ENCODE measurements around the gene SOD1.
"Not testable (repeated sequence)": the region's sequence is repeated elsewhere in the genome, so short reads cannot be mapped to it uniquely, and the experiment has no call there.

The SOD1 gene

GRCh38 chr21:31659536-31660258 lies at the start of gene SOD1:
TSS of gene SOD1 (plus strand) at chr21:31659693. CDS start at chr21:31659770, 77 bp downstream.
- DNase-seq (ENCODE audit: low read depth in 1 of 2, low spot score in 1 of 2) = peak; percentile 96 to 97
- TF ChIP-seq JUND (IDR thresholded peaks at IDR 0.05; ENCODE audit: low read depth) = no peak
- in situ Hi-C loops (cut with HindIII; ENCODE audit: low pct_unique_long_range_greater_than_20kb, low sequenced_read_pairs) = no loop called here

DNA sequence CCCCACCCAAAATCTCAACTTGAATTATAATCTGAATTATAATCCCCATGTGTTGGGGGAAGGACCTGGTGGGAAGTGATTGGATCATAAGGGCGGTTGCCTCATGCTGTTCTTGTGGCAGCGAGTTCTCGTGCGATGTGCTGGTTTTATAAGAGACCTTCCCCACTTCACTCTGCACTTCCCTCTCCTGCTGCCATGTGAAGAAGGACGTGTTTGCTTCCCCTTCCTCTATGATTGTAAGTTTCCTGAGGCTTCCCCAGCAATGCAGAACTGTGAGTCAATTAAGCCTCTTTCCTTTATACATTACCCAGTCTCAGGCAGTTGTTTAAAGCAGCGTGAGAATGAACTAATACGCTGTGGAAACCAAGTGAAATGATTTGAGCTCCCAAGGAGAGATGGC lies 48.0 kb upstream of the SOD1 start:
- in situ Hi-C loops (cut with HindIII; ENCODE audit: low pct_unique_long_range_greater_than_20kb, low sequenced_read_pairs) = no loop called here
- DNase-seq (ENCODE audit: low read depth in 1 of 2, low spot score in 1 of 2) = no peak
- TF ChIP-seq JUND (IDR thresholded peaks at IDR 0.05; ENCODE audit: low read depth) = no peak

DNA sequence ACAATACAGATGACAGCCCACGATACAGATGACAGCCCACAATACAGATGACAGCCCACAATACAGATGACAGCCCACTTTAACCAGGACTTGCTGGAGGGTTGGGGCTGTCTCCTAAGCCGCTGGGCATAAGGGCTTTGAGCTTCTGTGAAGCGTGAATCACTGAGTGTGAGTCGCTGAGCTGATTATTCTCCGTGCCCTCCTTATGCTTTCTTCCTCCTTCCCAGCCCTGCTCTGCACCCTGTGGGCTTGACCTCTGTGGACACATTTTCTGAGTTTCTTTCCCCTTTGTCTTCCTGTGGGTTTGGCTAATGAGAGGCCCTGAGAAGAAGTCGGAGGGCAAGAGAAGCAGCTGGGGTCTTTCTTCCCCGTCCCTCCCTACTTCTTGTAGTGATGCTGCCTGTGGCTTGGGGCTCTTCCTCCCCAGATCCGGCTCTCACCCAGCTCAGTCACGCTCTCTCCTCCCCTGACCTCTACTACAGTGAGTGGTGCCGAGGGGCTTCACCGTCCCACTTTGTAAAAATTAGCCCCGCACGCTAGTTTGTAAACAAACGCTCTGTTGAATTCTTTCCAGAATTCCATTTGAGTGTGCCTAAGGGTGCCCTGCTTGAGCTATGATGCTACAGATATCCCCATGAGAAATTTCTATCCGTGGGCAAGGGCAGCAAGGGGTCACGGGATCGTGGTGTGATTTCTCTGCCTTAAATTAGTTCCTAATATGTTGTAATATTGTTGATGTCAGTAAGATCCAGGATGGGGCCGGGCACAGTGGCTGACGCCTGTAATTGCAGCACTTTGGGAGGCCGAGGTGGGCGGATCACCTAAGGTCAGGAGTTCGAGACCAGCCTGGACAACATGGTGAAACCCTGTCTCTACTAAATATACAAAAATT lies 46.4 kb upstream of the SOD1 start:
- in situ Hi-C loops (cut with HindIII; ENCODE audit: low pct_unique_long_range_greater_than_20kb, low sequenced_read_pairs) = no loop called here
- DNase-seq (ENCODE audit: low read depth in 1 of 2, low spot score in 1 of 2) = no peak
- TF ChIP-seq JUND (IDR thresholded peaks at IDR 0.05; ENCODE audit: low read depth) = no peak

DNA sequence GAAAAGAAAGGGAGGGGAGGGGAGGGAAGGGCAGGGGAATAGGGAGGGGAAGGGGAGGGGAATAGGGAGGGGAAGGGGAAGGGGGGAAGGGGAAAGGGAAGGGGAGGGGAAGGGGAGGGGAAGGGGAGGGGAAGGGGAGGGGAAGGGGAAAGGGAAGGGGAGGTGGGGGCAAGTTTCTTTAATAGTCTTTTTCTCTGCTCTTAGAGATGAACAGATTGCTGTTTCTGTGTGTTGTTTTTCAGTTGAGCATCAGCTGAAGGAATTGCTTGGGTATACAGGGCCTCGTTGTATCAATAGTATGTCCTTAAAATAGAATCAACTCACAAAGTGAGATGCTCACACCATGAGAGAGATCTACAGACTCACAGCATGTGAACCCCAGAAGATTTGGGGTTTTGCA lies 44.8 kb upstream of the SOD1 start:
- TF ChIP-seq JUND (IDR thresholded peaks at IDR 0.05; ENCODE audit: low read depth) = no peak
- in situ Hi-C loops (cut with HindIII; ENCODE audit: low pct_unique_long_range_greater_than_20kb, low sequenced_read_pairs) = no loop called here

DNA sequence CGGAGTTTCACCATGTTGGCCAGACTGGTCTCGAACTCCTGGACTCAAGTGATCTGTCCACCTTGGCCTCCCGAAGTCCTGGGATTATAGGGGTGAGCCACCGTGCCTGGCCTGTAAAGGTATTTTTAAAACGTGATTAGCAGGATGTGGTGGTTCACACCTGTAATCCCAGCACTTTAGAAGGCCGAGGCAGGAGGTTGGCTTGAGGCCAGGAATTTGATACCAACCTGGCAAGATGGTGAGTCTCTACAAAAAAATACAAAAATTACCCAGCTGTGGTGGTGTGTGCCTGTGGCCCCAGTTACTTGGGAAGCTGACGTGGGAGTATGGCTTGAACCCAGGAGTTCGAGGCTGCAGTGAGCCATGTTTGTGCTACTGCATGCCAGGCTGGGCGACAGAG lies 43.3 kb upstream of the SOD1 start:
- in situ Hi-C loops (cut with HindIII; ENCODE audit: low pct_unique_long_range_greater_than_20kb, low sequenced_read_pairs) = no loop called here
- DNase-seq (ENCODE audit: low read depth in 1 of 2, low spot score in 1 of 2) = no peak
- no peak for TF ChIP-seq JUND (IDR thresholded peaks at IDR 0.05; ENCODE audit: low read depth)

More for the DNA sequence above, 44.8 kb upstream of the SOD1 start:
- no peak for DNase-seq (ENCODE audit: low read depth in 1 of 2, low spot score in 1 of 2)

DNA sequence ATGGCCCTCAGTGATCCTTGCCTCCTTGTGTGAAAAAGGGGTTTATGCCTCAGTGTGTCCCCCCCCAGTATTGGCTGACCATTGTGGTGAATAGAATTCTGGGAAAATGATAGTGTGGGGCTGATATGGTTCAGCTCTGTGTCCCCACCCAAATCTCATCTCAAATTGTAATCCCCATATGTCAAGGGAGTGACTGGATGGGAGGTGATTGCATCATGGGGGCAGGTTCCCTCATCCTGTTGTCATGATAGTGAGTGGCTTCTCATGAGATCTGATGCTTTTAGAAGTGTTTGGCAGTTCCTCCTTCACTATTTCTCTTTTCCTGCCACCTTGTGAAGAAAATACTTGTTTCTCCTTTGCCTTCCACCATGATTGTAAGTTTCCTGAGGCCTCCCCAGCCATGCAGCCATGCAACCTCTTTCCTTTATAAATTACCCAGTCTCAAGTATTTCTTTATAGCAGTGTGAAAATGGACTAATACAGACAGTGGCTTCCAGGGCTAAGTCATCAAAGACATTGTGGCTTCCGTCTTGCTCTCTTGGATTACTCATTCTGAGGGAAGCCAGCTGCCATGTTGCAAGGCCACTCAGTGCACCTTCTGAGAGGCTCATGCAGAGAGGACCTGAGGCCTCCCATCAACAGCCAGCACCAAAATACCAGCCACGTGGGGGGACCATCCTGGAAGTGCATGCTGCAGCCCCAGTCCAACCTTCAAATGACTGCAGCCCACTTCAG lies 40.6 kb upstream of the SOD1 start:
- DNase-seq (ENCODE audit: low read depth in 1 of 2, low spot score in 1 of 2) = no peak
- TF ChIP-seq JUND (IDR thresholded peaks at IDR 0.05; ENCODE audit: low read depth) = no peak
- in situ Hi-C loops (cut with HindIII; ENCODE audit: low pct_unique_long_range_greater_than_20kb, low sequenced_read_pairs) = no loop called here

GRCh38 chr21:31622397-31622796 lies 37.1 kb upstream of the SOD1 start:
- in situ Hi-C loops (cut with HindIII; ENCODE audit: low pct_unique_long_range_greater_than_20kb, low sequenced_read_pairs) = no loop called here
- DNase-seq (ENCODE audit: low read depth in 1 of 2, low spot score in 1 of 2) = no peak
- TF ChIP-seq JUND (IDR thresholded peaks at IDR 0.05; ENCODE audit: low read depth) = no peak

GRCh38 chr21:31623664-31624063 lies 35.8 kb upstream of the SOD1 start:
- DNase-seq (ENCODE audit: low read depth in 1 of 2, low spot score in 1 of 2) = no peak
- TF ChIP-seq JUND (IDR thresholded peaks at IDR 0.05; ENCODE audit: low read depth) = no peak
- in situ Hi-C loops (cut with HindIII; ENCODE audit: low pct_unique_long_range_greater_than_20kb, low sequenced_read_pairs) = no loop called here

- in situ Hi-C loops (cut with HindIII; ENCODE audit: low pct_unique_long_range_greater_than_20kb, low sequenced_read_pairs) = no loop called here
- TF ChIP-seq JUND (IDR thresholded peaks at IDR 0.05; ENCODE audit: low read depth) = no peak
- no peak for DNase-seq (ENCODE audit: low read depth in 1 of 2, low spot score in 1 of 2)
Measured at GRCh38 chr21:31624181-31624580, 35.3 kb upstream of the SOD1 start.

- TF ChIP-seq JUND (IDR thresholded peaks at IDR 0.05; ENCODE audit: low read depth) = no peak
- in situ Hi-C loops (cut with HindIII; ENCODE audit: low pct_unique_long_range_greater_than_20kb, low sequenced_read_pairs) = no loop called here
- DNase-seq (ENCODE audit: low read depth in 1 of 2, low spot score in 1 of 2) = no peak
Measured at GRCh38 chr21:31624961-31625491, 34.5 kb upstream of the SOD1 start.

DNA sequence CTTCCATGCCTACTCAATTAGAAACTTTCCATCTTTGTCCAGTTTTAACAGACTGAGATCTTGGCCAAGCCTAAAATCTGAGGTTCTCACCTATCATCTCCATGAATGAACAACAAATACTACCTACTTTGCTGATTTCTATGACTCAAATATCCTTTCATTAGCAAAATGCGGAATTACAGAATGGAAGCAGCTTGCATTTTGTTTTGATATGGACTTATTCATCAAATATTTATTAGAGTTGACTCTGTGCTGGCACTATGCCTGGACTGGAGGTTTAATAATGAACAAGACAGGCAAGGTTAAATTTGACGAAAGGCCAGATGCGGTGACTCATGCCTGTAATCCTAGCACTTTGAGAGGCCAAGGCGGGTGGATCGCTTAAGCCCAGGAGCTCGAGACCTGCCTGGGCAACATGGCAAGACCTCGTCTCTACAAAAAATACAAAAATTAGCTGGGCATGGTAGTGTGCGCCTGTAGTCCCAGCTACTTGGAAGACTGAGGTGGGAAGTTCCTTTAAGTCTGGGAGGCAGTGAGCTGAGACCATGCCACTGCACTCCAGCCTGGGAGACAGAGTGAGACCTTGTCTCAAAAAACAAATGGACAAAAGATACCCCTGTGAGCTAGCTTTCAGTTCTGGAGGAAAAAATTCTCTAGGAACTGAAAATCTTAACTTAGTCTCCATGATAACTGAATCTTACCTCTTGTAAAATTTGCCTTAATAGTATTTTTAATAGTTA lies 29.4 kb upstream of the SOD1 start:
- TF ChIP-seq JUND (IDR thresholded peaks at IDR 0.05; ENCODE audit: low read depth) = no peak
- in situ Hi-C loops (cut with HindIII; ENCODE audit: low pct_unique_long_range_greater_than_20kb, low sequenced_read_pairs) = no loop called here

DNA sequence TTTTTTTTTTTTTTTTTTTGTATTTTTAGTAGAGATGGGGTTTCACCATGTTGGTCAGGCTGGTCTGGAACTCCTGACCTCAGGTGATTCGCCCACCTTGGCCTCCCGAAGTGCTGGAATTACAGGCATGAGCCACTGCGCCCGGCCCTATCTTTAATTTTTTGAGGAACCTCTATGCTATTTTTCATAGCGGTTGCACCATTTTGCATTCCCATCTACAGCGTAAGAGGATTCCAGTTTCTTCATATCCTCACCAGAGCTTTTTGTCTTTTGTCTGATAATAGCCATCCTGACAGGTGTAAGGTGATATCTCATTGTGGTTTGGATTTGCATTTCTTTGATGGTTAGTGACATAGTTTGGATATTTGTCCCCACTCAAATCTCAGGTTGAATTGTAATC lies 27.6 kb upstream of the SOD1 start:
- DNase-seq (ENCODE audit: low read depth in 1 of 2, low spot score in 1 of 2); in situ Hi-C loops (cut with HindIII; ENCODE audit: low pct_unique_long_range_greater_than_20kb, low sequenced_read_pairs): not testable (repeated sequence)

More for the DNA sequence above, 29.4 kb upstream of the SOD1 start:
- peak in 1 of 2 experiments; percentile 25 for DNase-seq (ENCODE audit: low read depth in 1 of 2, low spot score in 1 of 2)
